OCI-LY1 (cell line): Measurements from ENCODE around the gene AVPR2.
A peak's percentile ranks its signal among the peaks of the same experiment; 100 is the strongest.

Experiments
- H2AFZ ChIP-seq: fragments of 200-600 bp; sonication (generic), shearing (Covaris generic); 2 replicates; pipeline ENCODE4 v1.6.0; 2014; ENCODE audit warnings: antibody characterized with exemption, mild to moderate bottlenecking, low read length
- H3F3A ChIP-seq: fragments of 200-600 bp; sonication (generic), shearing (Covaris generic); 2 replicates; pipeline ENCODE4 v1.6.0; 2014; ENCODE audit warnings: mild to moderate bottlenecking, antibody characterized with exemption, low read length, moderate library complexity; ENCODE audit not compliant: insufficient read depth
- H3K27ac ChIP-seq: fragments of 200-600 bp; sonication (generic); 2 replicates; pipeline ENCODE4 v1.5.1; 2014; ENCODE audit warnings: low read length, mixed run types, mild to moderate bottlenecking, low read depth; ENCODE audit not compliant: poor library complexity, severe bottlenecking
- H3K27me3 ChIP-seq: fragments of 200-600 bp; sonication (generic); 2 replicates; pipeline ENCODE4 v1.6.0; 2014; ENCODE audit warnings: antibody characterized with exemption, mild to moderate bottlenecking, low read length, moderate library complexity; ENCODE audit not compliant: insufficient read depth
- H3K36me3 ChIP-seq: fragments of 200-600 bp; sonication (generic); 2 replicates; pipeline ENCODE4 v1.6.1; 2014; ENCODE audit warnings: mild to moderate bottlenecking, antibody characterized with exemption, low read length, moderate library complexity, mixed read lengths; ENCODE audit not compliant: insufficient read depth
- H3K4me1 ChIP-seq: fragments of 200-600 bp; sonication (generic); 2 replicates; pipeline ENCODE4 v1.5.1; 2014; ENCODE audit warnings: mild to moderate bottlenecking, low read length, moderate library complexity; ENCODE audit not compliant: insufficient read depth, severe bottlenecking
- H3K4me2 ChIP-seq: fragments of 200-600 bp; sonication (generic), shearing (Covaris generic); 2 replicates; pipeline ENCODE4 v1.6.1; 2014; ENCODE audit warnings: low read length
- H3K4me3 ChIP-seq: fragments of 200-600 bp; sonication (generic); 2 replicates; pipeline ENCODE4 v1.5.1; 2014; ENCODE audit warnings: low read length, low read depth, mild to moderate bottlenecking, mixed read lengths; ENCODE audit not compliant: poor library complexity, severe bottlenecking
- H3K79me2 ChIP-seq: fragments of 200-600 bp; shearing (Covaris generic); 2 replicates; pipeline ENCODE4 v1.6.1; 2016; ENCODE audit warnings: mixed run types, low read length, mixed read lengths; ENCODE audit not compliant: insufficient read depth
- H3K9ac ChIP-seq: fragments of 200-600 bp; sonication (generic), shearing (Covaris generic); 2 replicates; pipeline ENCODE4 v1.6.1; 2014; ENCODE audit warnings: mild to moderate bottlenecking, low read length, mixed read lengths
- H3K9me2 ChIP-seq: fragments of 200-600 bp; sonication (generic), shearing (Covaris generic); 2 replicates; pipeline ENCODE4 v1.6.1; 2014; ENCODE audit warnings: low read depth, mild to moderate bottlenecking, low read length, mixed read lengths
- H3K9me3 ChIP-seq: fragments of 200-600 bp; shearing (Covaris generic); 2 replicates; pipeline ENCODE4 v1.6.1; 2014; ENCODE audit warnings: low read length, mixed read lengths
- H4K20me1 ChIP-seq: fragments of 200-600 bp; sonication (generic), shearing (Covaris generic); 2 replicates; pipeline ENCODE4 v1.6.0; 2016; ENCODE audit warnings: mild to moderate bottlenecking, low read length; ENCODE audit not compliant: insufficient read depth
- EZH2 ChIP-seq: fragments of 200-600 bp; sonication (generic), shearing (Covaris generic); IDR thresholded peaks from 2 replicates; pipeline ENCODE4 v1.8.0; 2017; ENCODE audit warnings: borderline replicate concordance, mixed run types, mild to moderate bottlenecking, antibody characterized with exemption, low read length, moderate library complexity, mixed read lengths
- TF ChIP-seq, protein P1 (sequence below): fragments of 200-600 bp; sonication (generic), shearing (Covaris generic); IDR thresholded peaks from 2 replicates; pipeline ENCODE4 v1.5.1; 2017; ENCODE audit warnings: mild to moderate bottlenecking, antibody characterized with exemption, low read length, moderate library complexity, mixed read lengths

The AVPR2 gene

DNA sequence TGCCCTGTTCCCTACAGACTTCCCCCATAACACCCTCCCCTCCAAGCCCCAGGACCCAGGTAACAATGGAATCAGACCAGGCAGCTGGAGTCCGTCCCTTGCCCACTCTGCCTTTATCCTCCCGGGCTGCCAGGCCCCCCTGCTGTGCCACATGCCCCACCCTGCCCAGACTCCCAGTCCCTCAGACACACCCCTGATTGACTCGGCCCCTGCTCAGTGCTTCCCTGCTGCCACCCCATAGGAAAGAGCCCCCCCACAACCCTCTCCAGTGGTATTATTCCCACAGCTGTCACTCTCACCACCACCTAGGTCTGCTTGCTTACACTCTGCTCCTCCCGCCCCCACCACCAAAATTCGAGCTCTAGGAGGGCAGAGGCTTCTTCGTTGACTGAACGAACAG is 35.1 kb downstream of the AVPR2 start:
- Histone ChIP-seq H3K4me2 (peak overlapping the region; percentile 32; the same call in 1 of the 2 replicates), H3K4me3 (no peak overlapping the region), H2AFZ (no peak overlapping the region), H3K27ac (peak overlapping the region; percentile 55), H3K27me3 (no peaks in the 10 kb centered on the region), H3K79me2 (no peaks in the 10 kb centered on the region), H3K9ac (no peak overlapping the region), H3K9me2 (no peaks in the 10 kb centered on the region), H4K20me1 (no peaks in the 10 kb centered on the region), H3K4me1 (peaks cover 33% of the 10 kb centered on the region), H3K36me3 (no peaks in the 10 kb centered on the region), H3K9me3 (no peaks in the 10 kb centered on the region), H3F3A (no peaks in the 10 kb centered on the region)
- TF ChIP-seq, protein P1, sequence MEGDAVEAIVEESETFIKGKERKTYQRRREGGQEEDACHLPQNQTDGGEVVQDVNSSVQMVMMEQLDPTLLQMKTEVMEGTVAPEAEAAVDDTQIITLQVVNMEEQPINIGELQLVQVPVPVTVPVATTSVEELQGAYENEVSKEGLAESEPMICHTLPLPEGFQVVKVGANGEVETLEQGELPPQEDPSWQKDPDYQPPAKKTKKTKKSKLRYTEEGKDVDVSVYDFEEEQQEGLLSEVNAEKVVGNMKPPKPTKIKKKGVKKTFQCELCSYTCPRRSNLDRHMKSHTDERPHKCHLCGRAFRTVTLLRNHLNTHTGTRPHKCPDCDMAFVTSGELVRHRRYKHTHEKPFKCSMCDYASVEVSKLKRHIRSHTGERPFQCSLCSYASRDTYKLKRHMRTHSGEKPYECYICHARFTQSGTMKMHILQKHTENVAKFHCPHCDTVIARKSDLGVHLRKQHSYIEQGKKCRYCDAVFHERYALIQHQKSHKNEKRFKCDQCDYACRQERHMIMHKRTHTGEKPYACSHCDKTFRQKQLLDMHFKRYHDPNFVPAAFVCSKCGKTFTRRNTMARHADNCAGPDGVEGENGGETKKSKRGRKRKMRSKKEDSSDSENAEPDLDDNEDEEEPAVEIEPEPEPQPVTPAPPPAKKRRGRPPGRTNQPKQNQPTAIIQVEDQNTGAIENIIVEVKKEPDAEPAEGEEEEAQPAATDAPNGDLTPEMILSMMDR = no peak
- no peak for TF ChIP-seq EZH2

DNA sequence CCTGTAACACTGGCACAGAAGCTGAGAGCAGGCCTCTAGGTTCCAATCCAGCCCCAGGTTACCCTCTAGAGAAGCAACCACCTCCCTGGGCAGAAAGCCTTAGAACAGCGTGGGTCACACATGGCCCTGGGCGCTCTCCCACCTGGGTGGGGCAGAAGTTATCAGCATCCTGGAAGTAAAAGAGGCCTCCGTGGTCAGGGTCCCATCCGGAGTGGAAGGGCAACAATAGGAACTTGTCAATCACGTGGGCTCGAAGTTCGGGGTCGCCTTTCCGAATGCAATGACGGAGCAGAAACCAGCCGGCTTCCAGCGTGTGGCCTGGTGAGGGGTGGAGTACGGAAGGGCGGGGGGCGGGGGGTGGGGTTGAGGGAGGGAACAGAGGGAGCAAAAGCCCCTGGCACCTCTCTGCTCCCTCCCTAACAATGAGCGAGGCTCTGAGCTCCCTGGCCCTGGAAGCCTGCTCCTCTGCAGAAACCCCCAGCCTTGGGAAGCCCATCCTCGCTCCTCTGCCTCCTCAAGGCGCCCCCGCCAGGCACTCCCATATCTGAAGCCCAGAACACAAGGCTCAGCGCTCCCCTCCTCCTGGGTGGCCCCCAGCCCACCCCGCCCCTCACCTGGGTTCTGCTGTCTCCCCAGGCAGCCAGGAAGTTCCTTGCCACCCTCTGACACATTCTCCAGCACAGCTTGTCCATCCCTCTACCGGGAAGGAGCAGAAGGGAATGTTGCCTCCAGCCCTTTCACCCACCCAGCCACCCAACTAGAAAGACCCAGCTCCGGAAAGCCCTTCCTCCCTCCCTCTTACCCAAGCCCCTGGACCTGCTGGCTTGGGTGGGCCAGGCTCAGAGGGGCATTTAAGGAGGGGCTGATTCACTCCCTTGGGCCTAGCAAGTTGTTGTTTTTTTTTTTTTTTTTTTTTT is 37.1 kb downstream of the AVPR2 start:
- Histone ChIP-seq H3K4me1 (peaks cover 38% of the 10 kb centered on the region), H3K36me3 (peaks cover 2% of the 10 kb centered on the region; the same call in 1 of the 2 replicates), H4K20me1 (no peaks in the 10 kb centered on the region), H3K9me3 (no peaks in the 10 kb centered on the region), H3K4me3 (no peak overlapping the region), H3F3A (no peaks in the 10 kb centered on the region), H3K27me3 (no peaks in the 10 kb centered on the region), H2AFZ (no peak overlapping the region), H3K27ac (peak overlapping the region; percentile 46), H3K9ac (no peak overlapping the region), H3K79me2 (no peaks in the 10 kb centered on the region), H3K9me2 (no peaks in the 10 kb centered on the region), H3K4me2 (peak overlapping the region; percentile 26; the same call in 1 of the 2 replicates)
- TF ChIP-seq EZH2 = no peak
- TF ChIP-seq, protein P1 = no peak

DNA sequence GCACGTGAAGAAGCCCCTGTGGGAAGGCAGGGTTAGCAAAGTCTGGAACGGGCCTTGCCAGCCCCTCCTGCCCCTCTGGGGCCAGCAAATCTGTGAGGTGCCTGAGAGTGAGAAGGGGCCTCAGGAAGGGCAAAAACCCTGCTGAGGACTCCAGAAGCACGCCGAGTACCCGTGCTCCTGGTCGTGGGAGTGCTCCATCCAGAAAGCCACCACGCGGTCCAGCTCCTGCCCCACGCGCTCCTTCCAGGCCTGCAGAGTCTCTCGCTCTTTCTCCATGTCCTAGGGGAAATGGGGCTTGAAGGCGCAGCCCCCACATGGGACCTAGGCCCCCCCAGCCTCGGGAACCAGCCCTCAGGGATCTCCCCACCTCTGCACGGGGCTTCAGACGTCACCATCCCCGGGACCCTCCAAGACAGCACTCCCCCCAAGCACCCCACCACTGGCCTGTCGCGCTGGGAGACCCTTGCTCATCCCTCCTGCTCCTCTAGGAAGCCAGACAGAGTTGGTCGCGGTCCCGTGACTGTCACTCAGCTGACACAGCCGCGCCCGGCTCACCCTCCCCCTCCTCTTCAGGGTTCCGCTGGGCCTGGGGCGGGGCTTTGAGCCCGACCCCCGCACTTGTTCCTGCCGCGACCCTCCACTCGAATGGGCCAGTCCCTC is 39.8 kb downstream of the AVPR2 start, which contains the start of gene RENBP:
Gene RENBP, minus strand, starts transcription at position 504 of the 660 bp plus-strand sequence. Its CDS starts 33 bp downstream, at position 471.
- TF ChIP-seq EZH2 = no peak
- TF ChIP-seq, protein P1 = no peak
- no peaks in the 10 kb centered on the region for H3K27me3 ChIP-seq
- H3K4me1 ChIP-seq = peaks cover 38% of the 10 kb centered on the region
- H3K27ac ChIP-seq = peak within 1 kb of the TSS; percentile 28
- no peak within 1 kb of the TSS for H2AFZ ChIP-seq
- no peaks in the 10 kb centered on the region for H4K20me1 ChIP-seq
- peak within 1 kb of the TSS; percentile 52 for H3K4me2 ChIP-seq
- H3K9me3 ChIP-seq = no peaks in the 10 kb centered on the region
- peaks cover 15% of the 10 kb centered on the region for H3K36me3 ChIP-seq
- no peaks in the 10 kb centered on the region for H3F3A ChIP-seq
- H3K79me2 ChIP-seq = no peaks in the 10 kb centered on the region
- H3K4me3 ChIP-seq = peak within 1 kb of the TSS; percentile 56
- H3K9me2 ChIP-seq = no peaks in the 10 kb centered on the region
- H3K9ac ChIP-seq = peak within 1 kb of the TSS; percentile 46
